Esophagus muscularis mucosa (tissue), 4 donors: Measurements from ENCODE around the gene SND1. TPM values are rescaled to one million over a fixed set of nuclear protein-coding genes. Genes with fewer than 3 reads are reported as not detected.

Source experiments
- DNase-seq: peaks from one replicate; pipeline ENCODE4 v3.0.0-alpha.2; 2017; ENCODE audit errors: extremely low spot score
- H3K27ac ChIP-seq, 4 donors: fragments of 200-600 bp; sonication (generic); replicated peaks in 1 of 4; 1 replicate in 3 of 4; 2 replicates in 1 of 4; pipeline ENCODE4 v1.5.1; 2016 to 2019; ENCODE audit warnings: mild to moderate bottlenecking in 1 of 4
- H3K27me3 ChIP-seq, 4 donors: fragments of 200-600 bp; sonication (generic); one replicate each; pipeline versions ENCODE4 v1.5.1 to v1.6.0; 2016 to 2019
- H3K36me3 ChIP-seq, 4 donors: fragments of 200-600 bp; sonication (generic); one replicate each; pipeline ENCODE4 v1.5.1; 2016 to 2019
- H3K4me1 ChIP-seq, 4 donors: fragments of 200-600 bp; sonication (generic); one replicate each; pipeline ENCODE4 v1.5.1; 2016 to 2019
- H3K4me3 ChIP-seq, 4 donors: fragments of 200-600 bp; sonication (generic); 1 replicate in 2 of 4; 2 replicates in 2 of 4; pipeline ENCODE4 v1.5.1; 2016 to 2019; ENCODE audit warnings: mild to moderate bottlenecking in 4 of 4, moderate library complexity in 1 of 4
- H3K9me3 ChIP-seq, 4 donors: fragments of 200-600 bp; sonication (generic); 1 replicate in 3 of 4; 2 replicates in 1 of 4; pipeline ENCODE4 v1.5.1; 2016 to 2019
- CTCF ChIP-seq, 3 experiments: fragments of 200-600 bp in 2 of 3; fragments of 450-650 bp in 1 of 3; sonication (generic) in 2 of 3; IDR thresholded peaks; one replicate each; pipeline ENCODE4 v1.5.1; 2017 to 2019; ENCODE audit warnings: antibody characterized with exemption in 3 of 3, mild to moderate bottlenecking in 2 of 3, moderate library complexity in 1 of 3
- EP300 ChIP-seq: sonication (generic); formaldehyde crosslinking; IDR thresholded peaks from one replicate; pipeline ENCODE4 v1.6.1; 2017; ENCODE audit warnings: antibody characterized with exemption
- POLR2A ChIP-seq: fragments of 450-650 bp; IDR thresholded peaks from one replicate; pipeline ENCODE4 v1.6.1; 2017; ENCODE audit warnings: antibody characterized with exemption, moderate library complexity, mild to moderate bottlenecking, low read depth
- POLR2AphosphoS5 ChIP-seq, 2 donors: sonication (generic); formaldehyde crosslinking; IDR thresholded peaks; one replicate each; pipeline ENCODE4 v1.6.1; 2017; ENCODE audit warnings: antibody characterized with exemption in 2 of 2
- WGBS: methylation state at CpG from one replicate; pipeline ENCODE4 v1.1.5; 2018; 5-methylcytosine and 5-hydroxymethylcytosine counted together
- intact Hi-C: fragments of 100-400 bp; cut with DNase I; formaldehyde crosslinking; loops from one replicate; pipeline ENCODE4 v1.15.1; 2023
- total RNA-seq, 4 donors: library from RNA; depleted of rRNA; stranded (reverse); fragments of >200 nt; gene quantifications; one replicate each; pipeline versions ENCODE4 v1.1.0 to v1.2.1, GENCODE V29; 2016

The SND1 gene
- total RNA-seq, 4 donors from 2014 or later, result 71.4 to 91.2 (median 81.3) TPM

GRCh38 chr7:128052404-128052803 is 400.4 kb downstream of the SND1 start:
- Histone ChIP-seq H3K9me3 (no peaks in the 10 kb centered on the region), H3K27ac (no peak overlapping the region), H3K4me3 (no peak overlapping the region), H3K27me3 (no peaks in the 10 kb centered on the region), H3K4me1 (peaks cover 5 to 7% (median 6%) of the 10 kb centered on the region in 4 donors), H3K36me3 (peaks cover 0 to 5% (median 0%) of the 10 kb centered on the region in 4 donors)
- TF ChIP-seq CTCF (IDR thresholded peaks at IDR 0.05), result no peak
- TF ChIP-seq POLR2AphosphoS5 (IDR thresholded peaks at IDR 0.05), result no peak
- no peak for TF ChIP-seq POLR2A
- no peak for TF ChIP-seq EP300
- DNase-seq, result no peak
- 94% methylated on average over 7 of the region's 9 CpGs for WGBS
- intact Hi-C loops, result no loop called here

- TF ChIP-seq POLR2A (no peak), EP300 (no peak), POLR2AphosphoS5 (IDR thresholded peaks at IDR 0.05) (no peak), CTCF (IDR thresholded peaks at IDR 0.05) (no peak)
- H3K36me3 ChIP-seq, result peaks cover 0 to 5% (median 0%) of the 10 kb centered on the region in 4 donors
- H3K27me3 ChIP-seq, result no peaks in the 10 kb centered on the region
- no peaks in the 10 kb centered on the region for H3K9me3 ChIP-seq
- no peak overlapping the region for H3K4me3 ChIP-seq
- no peak overlapping the region for H3K27ac ChIP-seq
- intact Hi-C loops, result no loop called here
- DNase-seq, result no peak
- H3K4me1 ChIP-seq, result peaks cover 5 to 7% (median 6%) of the 10 kb centered on the region in 4 donors
These were observed 401.0 kb downstream of the SND1 start for GRCh38 chr7:128053023-128053422.

DNA sequence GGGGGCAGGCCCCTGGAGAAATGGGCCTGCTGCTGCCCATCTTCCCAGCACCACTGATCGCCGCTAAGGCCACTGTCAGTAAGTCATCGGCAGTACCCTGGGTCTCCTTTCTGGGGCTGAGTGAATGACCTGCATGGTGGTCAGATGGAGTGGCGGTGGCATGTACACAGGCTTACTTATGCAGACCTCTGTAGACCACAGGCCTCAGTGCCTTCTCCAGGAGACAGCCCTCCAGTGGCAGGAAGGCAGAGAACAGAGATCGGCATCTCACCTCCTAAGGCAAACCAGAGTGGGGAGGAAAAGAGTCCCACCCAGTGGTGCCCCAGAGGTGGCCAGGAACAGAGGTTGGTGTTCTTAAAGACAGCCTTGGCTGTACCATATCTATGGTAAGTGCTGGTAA is 402.0 kb downstream of the SND1 start:
- no peak for TF ChIP-seq POLR2AphosphoS5 (IDR thresholded peaks at IDR 0.05)
- TF ChIP-seq EP300, result no peak
- TF ChIP-seq POLR2A, result no peak
- TF ChIP-seq CTCF (IDR thresholded peaks at IDR 0.05), result no peak
- H3K36me3 ChIP-seq, result peaks cover 0 to 5% (median 0%) of the 10 kb centered on the region in 4 donors
- no peaks in the 10 kb centered on the region for H3K27me3 ChIP-seq
- H3K4me3 ChIP-seq, result no peak overlapping the region
- intact Hi-C loops, result no loop called here
- no peaks in the 10 kb centered on the region for H3K9me3 ChIP-seq
- 100% methylated on average over 5 of the region's 5 CpGs for WGBS
- peaks cover 5 to 11% (median 6%) of the 10 kb centered on the region in 4 donors for H3K4me1 ChIP-seq
- H3K27ac ChIP-seq, result no peak overlapping the region
- DNase-seq, result no peak

DNA sequence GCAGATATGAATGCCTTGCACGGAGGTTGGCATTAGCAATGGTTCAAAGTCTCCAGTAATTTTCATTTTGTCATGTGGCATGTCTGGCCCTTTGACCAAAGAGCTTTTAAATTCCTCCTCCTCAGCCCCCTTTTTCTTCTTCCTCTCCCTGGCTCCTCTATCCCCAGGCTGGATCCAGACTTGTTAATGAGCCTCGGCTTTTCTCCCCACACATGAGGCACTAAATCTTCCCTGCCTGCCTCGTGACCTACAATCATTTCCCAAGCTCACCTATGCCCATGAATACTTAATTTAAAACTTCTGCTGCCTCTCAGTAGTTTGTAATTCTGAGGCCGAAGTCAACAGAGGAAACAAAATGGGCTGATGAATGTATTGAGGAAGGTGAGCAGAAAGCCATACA is 402.5 kb downstream of the SND1 start:
- Histone ChIP-seq H3K27ac (no peak overlapping the region), H3K36me3 (peaks cover 0 to 5% (median 0%) of the 10 kb centered on the region in 4 donors), H3K4me3 (no peak overlapping the region), H3K4me1 (peaks cover 5 to 12% (median 6%) of the 10 kb centered on the region in 4 donors), H3K27me3 (no peaks in the 10 kb centered on the region), H3K9me3 (no peaks in the 10 kb centered on the region)
- TF ChIP-seq EP300 (no peak), POLR2A (no peak), CTCF (IDR thresholded peaks at IDR 0.05) (no peak), POLR2AphosphoS5 (IDR thresholded peaks at IDR 0.05) (no peak)
- intact Hi-C loops, result no loop called here
- no peak for DNase-seq
- WGBS, result 92% methylated on average over 4 of the region's 4 CpGs

DNA sequence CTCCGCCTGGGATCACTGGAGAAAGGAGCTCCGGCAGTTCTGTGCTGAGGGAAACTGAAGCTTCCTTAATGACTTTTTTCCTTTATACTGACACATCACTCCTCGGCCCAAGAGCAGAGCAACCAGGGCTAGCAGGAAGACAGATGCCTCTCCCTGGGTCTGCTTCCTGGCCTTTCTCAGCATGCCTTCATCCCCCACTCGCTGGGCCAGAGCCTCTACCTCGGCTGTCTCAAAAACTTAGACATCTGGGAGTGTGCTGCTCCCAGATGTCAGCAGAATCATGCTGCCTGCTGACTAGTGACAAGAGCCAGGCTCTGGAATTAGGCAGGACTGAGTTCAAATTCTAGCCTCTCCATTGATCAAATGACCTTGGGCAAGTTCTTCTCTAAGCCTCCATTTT is 403.6 kb downstream of the SND1 start:
- WGBS, result 88% methylated on average over 5 of the region's 5 CpGs
- no peaks in the 10 kb centered on the region for H3K9me3 ChIP-seq
- TF ChIP-seq POLR2A (no peak), POLR2AphosphoS5 (IDR thresholded peaks at IDR 0.05) (no peak), EP300 (no peak), CTCF (IDR thresholded peaks at IDR 0.05) (no peak)
- no peak overlapping the region for H3K4me3 ChIP-seq
- H3K36me3 ChIP-seq, result peaks cover 0 to 5% (median 0%) of the 10 kb centered on the region in 4 donors
- intact Hi-C loops, result no loop called here
- no peak for DNase-seq
- no peak overlapping the region for H3K27ac ChIP-seq
- no peaks in the 10 kb centered on the region for H3K27me3 ChIP-seq
- H3K4me1 ChIP-seq, result peaks cover 5 to 12% (median 6%) of the 10 kb centered on the region in 4 donors
